ENCODE measurements around the gene ARHGAP33. TPM values are rescaled to one million over a fixed set of nuclear protein-coding genes. Genes with fewer than 3 reads are reported as not detected.
"Not testable (repeated sequence)": the region's sequence is repeated elsewhere in the genome, so short reads cannot be mapped to it uniquely, and the experiment has no call there.

The ARHGAP33 gene
- total and polyA plus RNA-seq, 3 experiments from 2014 or later: 0.71 to 11.9 (median 9.2) TPM

GRCh38 chr19:35822579-35822978, 47.2 kb downstream of the ARHGAP33 start:
- POLR2A ChIA-PET: no interaction called here
- H3K36me3 Mint-ChIP-seq: no peaks in the 10 kb centered on the region
- DNase-seq: no peak

DNA sequence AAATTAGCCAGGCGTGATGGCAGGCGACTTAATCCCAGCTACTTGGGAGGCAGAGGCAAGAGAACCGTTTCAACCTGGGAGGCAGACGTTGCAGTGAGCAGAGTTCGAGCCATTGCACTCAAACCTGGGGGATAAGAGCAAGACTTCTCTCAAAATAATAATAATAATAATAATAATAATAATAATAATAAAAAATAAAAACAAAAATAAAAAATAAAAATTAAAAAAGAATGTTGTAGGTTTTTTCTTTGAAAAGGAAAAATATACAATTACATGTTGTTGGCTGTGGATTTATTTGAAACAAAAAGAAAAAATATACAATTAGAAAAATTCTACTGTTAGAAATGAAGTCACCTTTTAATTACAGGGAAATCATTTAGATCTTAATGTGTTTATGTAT, 48.8 kb downstream of the ARHGAP33 start:
- Mint-ChIP-seq H3K4me3 (no peak overlapping the region), H3K4me1 (peaks cover 0 to 4% (median 0%) of the 10 kb centered on the region in 3 donors), H3K36me3 (no peaks in the 10 kb centered on the region), H3K27ac (no peak overlapping the region), H3K27me3 (peaks cover 17 to 39% of the 10 kb centered on the region in 2 donors), H3K9me3 (peaks cover 0 to 3% (median 0%) of the 10 kb centered on the region in 5 donors)
- peaks cover 3% of the 10 kb centered on the region for H3K27me3 ChIP-seq (ENCODE audit: insufficient read depth, low read length, poor library complexity, severe bottlenecking)
- H3K4me3 ChIP-seq (ENCODE audit: low read length): no peak overlapping the region
- no peak for DNase-seq
- POLR2A ChIA-PET: no interaction called here
- no peaks in the 10 kb centered on the region for H3K36me3 ChIP-seq (ENCODE audit: insufficient read depth, low read length)
- no peaks in the 10 kb centered on the region for H3K9me3 ChIP-seq (ENCODE audit: low read length)
- no peak overlapping the region for H3K27ac ChIP-seq (ENCODE audit: low read depth, low read length)
- H3K4me1 ChIP-seq (ENCODE audit: insufficient read depth, low read length): no peaks in the 10 kb centered on the region
- CTCF ChIA-PET: no interaction called here

More at GRCh38 chr19:35822579-35822978, 47.2 kb downstream of the ARHGAP33 start:
- Histone ChIP-seq H3K36me3 (ENCODE audit: insufficient read depth, low read length) (no peaks in the 10 kb centered on the region), H3K4me3 (ENCODE audit: low read length) (no peak overlapping the region), H3K4me1 (ENCODE audit: insufficient read depth, low read length) (no peaks in the 10 kb centered on the region), H3K27ac (ENCODE audit: low read depth, low read length) (no peak overlapping the region), H3K9me3 (ENCODE audit: low read length) (no peaks in the 10 kb centered on the region), H3K27me3 (ENCODE audit: insufficient read depth, low read length, poor library complexity, severe bottlenecking) (peaks cover 3% of the 10 kb centered on the region)
- no peak overlapping the region for H3K4me3 Mint-ChIP-seq
- H3K4me1 Mint-ChIP-seq: peaks cover 0 to 4% (median 0%) of the 10 kb centered on the region in 3 donors
- CTCF ChIA-PET: no interaction called here
- no peak overlapping the region for H3K27ac Mint-ChIP-seq
- peaks cover 26 to 41% of the 10 kb centered on the region in 2 donors for H3K27me3 Mint-ChIP-seq
- H3K9me3 Mint-ChIP-seq: no peaks in the 10 kb centered on the region

DNA sequence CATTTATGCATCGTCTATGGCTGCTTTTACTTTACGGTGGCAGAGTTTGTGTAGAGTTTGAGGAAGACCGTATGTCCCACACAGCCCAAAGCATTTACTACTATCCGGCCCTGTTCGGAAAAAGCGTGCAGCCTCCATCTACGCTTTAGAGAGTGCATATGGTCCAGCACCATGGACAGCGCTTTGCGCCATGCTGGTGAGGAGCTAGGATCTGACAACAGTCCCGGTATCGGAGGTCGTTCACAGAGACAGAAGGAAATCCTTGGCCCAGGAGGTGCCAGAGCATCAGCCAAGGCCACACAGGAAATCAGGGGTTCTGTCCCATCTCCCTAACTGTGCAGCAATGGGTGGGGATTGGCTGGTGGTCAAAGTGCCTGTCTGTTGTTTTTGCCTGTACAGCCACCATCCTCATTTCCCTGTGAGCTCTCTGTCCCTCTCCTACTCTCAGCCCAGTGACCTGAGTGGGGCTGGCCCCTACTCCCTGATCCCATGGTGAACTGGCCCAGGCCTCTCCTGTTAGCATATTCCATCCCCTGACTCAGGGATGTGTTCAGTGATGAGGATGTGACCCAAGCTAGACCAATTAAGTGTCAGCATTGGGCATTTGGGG, 53.4 kb downstream of the ARHGAP33 start:
- no peak overlapping the region for H3K27ac ChIP-seq (ENCODE audit: low read depth, low read length)
- H3K4me3 ChIP-seq (ENCODE audit: low read length): no peak overlapping the region
- H3K9me3 ChIP-seq (ENCODE audit: low read length): no peaks in the 10 kb centered on the region
- DNase-seq: peak in 4 of 5 donors; percentile 23 to 62 (median 28)
- no peaks in the 10 kb centered on the region for H3K4me1 Mint-ChIP-seq
- H3K4me3 Mint-ChIP-seq: no peak overlapping the region
- H3K9me3 Mint-ChIP-seq: peaks cover 0 to 3% (median 0%) of the 10 kb centered on the region in 5 donors
- peaks cover 19 to 51% of the 10 kb centered on the region in 2 donors for H3K27me3 Mint-ChIP-seq
- peak overlapping the region in 1 of 8 donors; percentile 6 for H3K27ac Mint-ChIP-seq
- no peaks in the 10 kb centered on the region for H3K36me3 Mint-ChIP-seq
- no peaks in the 10 kb centered on the region for H3K36me3 ChIP-seq (ENCODE audit: insufficient read depth, low read length)
- H3K27me3 ChIP-seq (ENCODE audit: insufficient read depth, low read length, poor library complexity, severe bottlenecking): no peaks in the 10 kb centered on the region
- CTCF ChIA-PET: no interaction called here
- POLR2A ChIA-PET: no interaction called here
- no peaks in the 10 kb centered on the region for H3K4me1 ChIP-seq (ENCODE audit: insufficient read depth, low read length)

DNA sequence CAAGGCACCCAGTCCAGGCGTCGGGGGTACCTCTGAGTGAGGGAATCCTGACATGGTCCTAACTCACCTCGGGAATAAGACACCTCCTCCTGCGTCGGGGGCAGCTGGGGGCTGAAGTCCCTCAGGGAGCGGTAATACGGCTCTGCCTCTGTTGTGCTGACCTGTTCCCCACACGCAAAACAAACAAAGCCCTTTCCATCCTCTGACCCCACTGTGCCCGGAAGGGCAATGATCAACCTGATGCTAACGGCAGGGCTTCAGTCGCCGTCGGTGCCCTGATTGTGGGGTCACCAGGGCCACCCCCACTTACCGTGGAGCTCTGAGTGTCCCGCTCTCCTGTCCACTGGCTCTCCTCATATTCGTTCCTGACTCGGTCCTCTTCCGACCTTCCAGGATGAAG, 55.6 kb downstream of the ARHGAP33 start:
- no peaks in the 10 kb centered on the region for H3K27me3 ChIP-seq (ENCODE audit: insufficient read depth, low read length, poor library complexity, severe bottlenecking)
- H3K4me3 ChIP-seq (ENCODE audit: low read length): no peak overlapping the region
- Mint-ChIP-seq H3K27me3 (peaks cover 14 to 54% of the 10 kb centered on the region in 2 donors), H3K36me3 (no peaks in the 10 kb centered on the region), H3K9me3 (peaks cover 0 to 3% (median 0%) of the 10 kb centered on the region in 5 donors), H3K27ac (no peak overlapping the region), H3K4me3 (no peak overlapping the region), H3K4me1 (no peaks in the 10 kb centered on the region)
- no peak overlapping the region for H3K27ac ChIP-seq (ENCODE audit: low read depth, low read length)
- no peak for DNase-seq
- H3K9me3 ChIP-seq (ENCODE audit: low read length): no peaks in the 10 kb centered on the region
- CTCF ChIA-PET: no interaction called here
- POLR2A ChIA-PET: no interaction called here
- no peaks in the 10 kb centered on the region for H3K4me1 ChIP-seq (ENCODE audit: insufficient read depth, low read length)
- H3K36me3 ChIP-seq (ENCODE audit: insufficient read depth, low read length): no peaks in the 10 kb centered on the region

DNA sequence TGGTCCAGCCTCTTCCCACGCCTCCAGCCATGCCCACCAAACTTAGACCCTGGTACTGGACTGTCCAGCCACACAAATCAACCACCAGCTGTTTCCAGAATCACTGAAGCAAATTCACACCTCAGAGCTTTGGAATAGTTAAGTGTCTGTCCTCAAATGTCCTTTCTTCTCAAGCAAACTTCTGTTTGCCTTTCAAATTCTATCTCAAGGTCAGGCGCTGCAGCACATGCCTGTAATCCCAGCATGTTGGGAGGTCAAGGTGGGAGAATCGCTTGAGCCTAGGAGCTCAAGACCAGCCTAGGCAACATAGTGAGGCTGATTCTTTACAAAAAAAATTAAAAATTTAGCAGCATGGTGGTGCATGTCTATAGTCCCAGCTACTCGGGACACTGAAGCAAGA, 56.7 kb downstream of the ARHGAP33 start:
- H3K27me3 ChIP-seq (ENCODE audit: insufficient read depth, low read length, poor library complexity, severe bottlenecking): no peaks in the 10 kb centered on the region
- no peaks in the 10 kb centered on the region for H3K9me3 ChIP-seq (ENCODE audit: low read length)
- H3K4me1 ChIP-seq (ENCODE audit: insufficient read depth, low read length): no peaks in the 10 kb centered on the region
- H3K9me3 Mint-ChIP-seq: peaks cover 0 to 3% (median 0%) of the 10 kb centered on the region in 5 donors
- ChIA-PET CTCF (no interaction called here), POLR2A (interaction anchor here (0.6 kb wide), 1 partner anchor 821 kb away, joined by 7 read pairs; no protein-coding TSS in a partner anchor)
- no peak overlapping the region for H3K4me3 Mint-ChIP-seq
- peaks cover 17 to 56% of the 10 kb centered on the region in 2 donors for H3K27me3 Mint-ChIP-seq
- no peak overlapping the region for H3K27ac ChIP-seq (ENCODE audit: low read depth, low read length)
- no peak overlapping the region for H3K27ac Mint-ChIP-seq
- no peak for DNase-seq
- no peaks in the 10 kb centered on the region for H3K36me3 ChIP-seq (ENCODE audit: insufficient read depth, low read length)
- H3K4me1 Mint-ChIP-seq: no peaks in the 10 kb centered on the region
- H3K36me3 Mint-ChIP-seq: no peaks in the 10 kb centered on the region
- no peak overlapping the region for H3K4me3 ChIP-seq (ENCODE audit: low read length)

GRCh38 chr19:35833972-35834371, 58.6 kb downstream of the ARHGAP33 start:
- Histone ChIP-seq H3K4me3 (ENCODE audit: low read length) (no peak overlapping the region), H3K36me3 (ENCODE audit: insufficient read depth, low read length) (no peaks in the 10 kb centered on the region), H3K4me1 (ENCODE audit: insufficient read depth, low read length) (no peaks in the 10 kb centered on the region), H3K27ac (ENCODE audit: low read depth, low read length) (no peak overlapping the region), H3K27me3 (ENCODE audit: insufficient read depth, low read length, poor library complexity, severe bottlenecking) (no peaks in the 10 kb centered on the region), H3K9me3 (ENCODE audit: low read length) (no peaks in the 10 kb centered on the region)
- Mint-ChIP-seq H3K9me3 (peaks cover 2 to 3% (median 2%) of the 10 kb centered on the region in 5 donors), H3K27me3 (peaks cover 18 to 49% of the 10 kb centered on the region in 2 donors), H3K4me3 (no peak overlapping the region), H3K4me1 (no peaks in the 10 kb centered on the region), H3K27ac (no peak overlapping the region), H3K36me3 (no peaks in the 10 kb centered on the region)
- no peak for DNase-seq
- CTCF ChIA-PET: no interaction called here
- POLR2A ChIA-PET: no interaction called here

GRCh38 chr19:35836096-35836495, 60.7 kb downstream of the ARHGAP33 start:
- H3K27me3 Mint-ChIP-seq: peaks cover 18 to 43% of the 10 kb centered on the region in 2 donors
- H3K4me3 Mint-ChIP-seq; H3K9me3 Mint-ChIP-seq; H3K4me1 ChIP-seq (ENCODE audit: insufficient read depth, low read length); CTCF ChIA-PET; H3K36me3 ChIP-seq (ENCODE audit: insufficient read depth, low read length); H3K4me3 ChIP-seq (ENCODE audit: low read length); H3K27ac Mint-ChIP-seq; H3K9me3 ChIP-seq (ENCODE audit: low read length); POLR2A ChIA-PET; H3K36me3 Mint-ChIP-seq; H3K4me1 Mint-ChIP-seq; H3K27me3 ChIP-seq (ENCODE audit: insufficient read depth, low read length, poor library complexity, severe bottlenecking); H3K27ac ChIP-seq (ENCODE audit: low read depth, low read length); DNase-seq: not testable (repeated sequence)
